WTC11 (cell line): ENCODE measurements around the gene ANGEL1.

Source experiments
- CTCF ChIP-seq: fragments of 200-600 bp; IDR thresholded peaks from 2 replicates; pipeline ENCODE4 v1.8.0; 2022; ENCODE audit warnings: antibody characterized with exemption
- E2F5 ChIP-seq: sonication (generic); formaldehyde crosslinking; IDR thresholded peaks from 2 replicates; pipeline ENCODE4 v1.8.1; 2022; ENCODE audit warnings: mild to moderate bottlenecking, moderate library complexity, missing genetic modification reagents
- MAX ChIP-seq: sonication (generic); formaldehyde crosslinking; IDR thresholded peaks from 2 replicates; pipeline ENCODE4 v1.8.0; 2022; ENCODE audit warnings: mild to moderate bottlenecking, missing genetic modification reagents
- NFYB ChIP-seq: sonication (generic); formaldehyde crosslinking; conservative IDR thresholded peaks from 2 replicates; pipeline ENCODE4 v1.8.0; 2022; ENCODE audit warnings: low read depth, missing genetic modification reagents
- NR2C2 ChIP-seq: sonication (generic); formaldehyde crosslinking; IDR thresholded peaks from 2 replicates; pipeline ENCODE4 v1.8.0; 2022; ENCODE audit warnings: mild to moderate bottlenecking, missing genetic modification reagents
- OVOL2 ChIP-seq: fragments of 250-450 bp; sonication (Bioruptor Pico); IDR thresholded peaks from 2 replicates; pipeline ENCODE4 v1.9.0; 2021; ENCODE audit warnings: mild to moderate bottlenecking, borderline replicate concordance
- TEAD4 ChIP-seq: sonication (generic); formaldehyde crosslinking; IDR thresholded peaks from 2 replicates; pipeline ENCODE4 v1.8.0; 2022; ENCODE audit warnings: mild to moderate bottlenecking, missing genetic modification reagents
- TP53 ChIP-seq: sonication (generic); formaldehyde crosslinking; IDR thresholded peaks from 2 replicates; pipeline ENCODE4 v1.8.1; 2023; ENCODE audit warnings: mild to moderate bottlenecking, missing genetic modification reagents
- ZNF121 ChIP-seq: sonication (generic); formaldehyde crosslinking; IDR thresholded peaks from 2 replicates; pipeline ENCODE4 v1.8.0; 2023; ENCODE audit warnings: missing genetic modification reagents
- ZNF423 ChIP-seq: fragments of 250-450 bp; sonication (Bioruptor Pico); IDR thresholded peaks from 2 replicates; pipeline ENCODE4 v2.1.2; 2022; ENCODE audit warnings: mild to moderate bottlenecking, moderate library complexity
- TF ChIP-seq, protein P1 (sequence below): sonication (generic); formaldehyde crosslinking; IDR thresholded peaks from 2 replicates; pipeline ENCODE4 v1.8.1; 2022; ENCODE audit warnings: mild to moderate bottlenecking, missing genetic modification reagents, moderate library complexity, borderline replicate concordance
- TF ChIP-seq, protein P2 (sequence below): sonication (generic); formaldehyde crosslinking; IDR thresholded peaks from 2 replicates; pipeline ENCODE4 v1.8.1; 2022; ENCODE audit warnings: missing genetic modification reagents, borderline replicate concordance

DNA sequence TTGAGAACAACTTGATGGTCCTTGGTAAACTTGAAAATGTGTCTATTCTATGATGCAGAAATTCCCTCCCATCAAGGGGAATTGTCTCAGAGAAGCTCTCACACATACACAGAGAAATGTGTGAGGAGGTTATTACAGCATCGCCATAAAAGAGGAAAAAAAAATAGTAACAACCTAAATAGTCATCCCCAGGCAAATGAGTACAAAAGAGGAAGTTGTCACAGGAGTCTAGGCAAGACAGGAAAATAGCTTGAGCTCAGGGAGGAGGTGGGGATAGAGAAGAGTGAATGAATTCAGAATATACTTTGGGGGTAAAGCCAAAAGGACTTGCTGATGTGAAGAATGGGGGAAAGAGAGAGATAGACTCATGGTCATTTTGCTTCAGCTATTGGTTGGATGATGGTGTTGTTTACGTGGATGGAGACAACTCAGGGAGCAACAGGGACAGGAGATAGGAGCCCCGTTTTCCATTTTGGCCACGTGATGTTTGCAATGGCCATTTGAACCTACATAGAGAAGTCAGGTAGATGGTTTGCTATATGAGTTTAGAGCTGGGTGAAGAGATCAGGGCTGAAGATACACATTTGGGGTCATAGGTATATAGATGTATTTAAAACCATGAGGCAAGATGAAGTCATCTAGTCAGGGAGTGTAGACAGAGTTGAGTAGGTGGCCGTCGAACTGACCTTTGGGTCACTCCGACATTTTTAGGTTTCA lies 33.8 kb upstream of the ANGEL1 start:
- TF ChIP-seq CTCF, result no peak
- TF ChIP-seq NFYB, result no peak
- TF ChIP-seq E2F5 (CRISPR knock-in tag), result no peak
- TF ChIP-seq ZNF423 (CRISPR knock-in tag), result no peak
- no peak for TF ChIP-seq ZNF121
- TF ChIP-seq, protein P1, sequence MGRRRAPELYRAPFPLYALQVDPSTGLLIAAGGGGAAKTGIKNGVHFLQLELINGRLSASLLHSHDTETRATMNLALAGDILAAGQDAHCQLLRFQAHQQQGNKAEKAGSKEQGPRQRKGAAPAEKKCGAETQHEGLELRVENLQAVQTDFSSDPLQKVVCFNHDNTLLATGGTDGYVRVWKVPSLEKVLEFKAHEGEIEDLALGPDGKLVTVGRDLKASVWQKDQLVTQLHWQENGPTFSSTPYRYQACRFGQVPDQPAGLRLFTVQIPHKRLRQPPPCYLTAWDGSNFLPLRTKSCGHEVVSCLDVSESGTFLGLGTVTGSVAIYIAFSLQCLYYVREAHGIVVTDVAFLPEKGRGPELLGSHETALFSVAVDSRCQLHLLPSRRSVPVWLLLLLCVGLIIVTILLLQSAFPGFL (CRISPR knock-in tag), result no peak
- TF ChIP-seq TEAD4, result no peak
- TF ChIP-seq, protein P2, sequence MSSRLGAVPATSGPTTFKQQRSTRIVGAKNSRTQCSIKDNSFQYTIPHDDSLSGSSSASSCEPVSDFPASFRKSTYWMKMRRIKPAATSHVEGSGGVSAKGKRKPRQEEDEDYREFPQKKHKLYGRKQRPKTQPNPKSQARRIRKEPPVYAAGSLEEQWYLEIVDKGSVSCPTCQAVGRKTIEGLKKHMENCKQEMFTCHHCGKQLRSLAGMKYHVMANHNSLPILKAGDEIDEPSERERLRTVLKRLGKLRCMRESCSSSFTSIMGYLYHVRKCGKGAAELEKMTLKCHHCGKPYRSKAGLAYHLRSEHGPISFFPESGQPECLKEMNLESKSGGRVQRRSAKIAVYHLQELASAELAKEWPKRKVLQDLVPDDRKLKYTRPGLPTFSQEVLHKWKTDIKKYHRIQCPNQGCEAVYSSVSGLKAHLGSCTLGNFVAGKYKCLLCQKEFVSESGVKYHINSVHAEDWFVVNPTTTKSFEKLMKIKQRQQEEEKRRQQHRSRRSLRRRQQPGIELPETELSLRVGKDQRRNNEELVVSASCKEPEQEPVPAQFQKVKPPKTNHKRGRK (CRISPR knock-in tag), result no peak
- TF ChIP-seq MAX, result no peak
- no peak for TF ChIP-seq NR2C2
- no peak for TF ChIP-seq OVOL2 (CRISPR knock-in tag)
- TF ChIP-seq TP53 (CRISPR knock-in tag), result no peak
